PC-9 (cell line): ENCODE results near the gene SIRT1.

Source experiments
- EZH2 ChIP-seq: fragments of 200-600 bp; sonication (generic); IDR thresholded peaks from 2 replicates; pipeline ENCODE4 v1.8.0; 2017; ENCODE audit warnings: antibody characterized with exemption, low read depth
- TF ChIP-seq, protein P1 (sequence below): fragments of 200-600 bp; sonication (generic); conservative IDR thresholded peaks from 2 replicates; pipeline ENCODE4 v1.6.1; 2017; ENCODE audit warnings: mixed run types, antibody characterized with exemption, mild to moderate bottlenecking, moderate library complexity

DNA sequence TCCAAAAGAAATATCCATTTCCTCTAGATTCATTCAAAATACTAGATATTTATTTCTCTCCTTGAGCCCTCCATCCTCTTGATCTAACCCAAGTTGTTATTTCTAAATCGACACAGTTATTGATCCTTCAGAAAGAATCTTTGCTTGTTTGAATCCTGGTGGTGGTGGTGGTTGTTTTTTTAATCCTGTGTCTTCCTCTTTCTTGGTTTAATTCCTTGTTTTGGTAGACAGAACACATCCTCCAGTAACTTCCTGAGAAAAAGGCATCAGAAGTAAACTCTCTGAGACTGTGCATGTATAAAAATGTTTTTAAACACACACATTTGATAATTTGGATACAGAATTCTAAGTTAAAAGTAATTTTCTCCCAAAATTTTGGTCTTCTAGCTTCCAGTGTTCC lies 49.9 kb downstream of the SIRT1 start:
- TF ChIP-seq EZH2 = no peak
- TF ChIP-seq, protein P1, sequence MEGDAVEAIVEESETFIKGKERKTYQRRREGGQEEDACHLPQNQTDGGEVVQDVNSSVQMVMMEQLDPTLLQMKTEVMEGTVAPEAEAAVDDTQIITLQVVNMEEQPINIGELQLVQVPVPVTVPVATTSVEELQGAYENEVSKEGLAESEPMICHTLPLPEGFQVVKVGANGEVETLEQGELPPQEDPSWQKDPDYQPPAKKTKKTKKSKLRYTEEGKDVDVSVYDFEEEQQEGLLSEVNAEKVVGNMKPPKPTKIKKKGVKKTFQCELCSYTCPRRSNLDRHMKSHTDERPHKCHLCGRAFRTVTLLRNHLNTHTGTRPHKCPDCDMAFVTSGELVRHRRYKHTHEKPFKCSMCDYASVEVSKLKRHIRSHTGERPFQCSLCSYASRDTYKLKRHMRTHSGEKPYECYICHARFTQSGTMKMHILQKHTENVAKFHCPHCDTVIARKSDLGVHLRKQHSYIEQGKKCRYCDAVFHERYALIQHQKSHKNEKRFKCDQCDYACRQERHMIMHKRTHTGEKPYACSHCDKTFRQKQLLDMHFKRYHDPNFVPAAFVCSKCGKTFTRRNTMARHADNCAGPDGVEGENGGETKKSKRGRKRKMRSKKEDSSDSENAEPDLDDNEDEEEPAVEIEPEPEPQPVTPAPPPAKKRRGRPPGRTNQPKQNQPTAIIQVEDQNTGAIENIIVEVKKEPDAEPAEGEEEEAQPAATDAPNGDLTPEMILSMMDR = no peak
